Heart left ventricle (tissue), 13 donors: ENCODE results near the gene NR4A1.

Source experiments
- CTCF ChIP-seq, 12 donors: fragments of 200-600 bp; sonication (generic) in 4 of 12; IDR thresholded peaks; one replicate each; pipeline versions ENCODE4 v1.5.0 to v1.8.0; 2018 to 2022; ENCODE audit warnings: antibody characterized with exemption in 12 of 12, mild to moderate bottlenecking in 5 of 12
- POLR2A ChIP-seq, 2 donors: fragments of 450-650 bp; IDR thresholded peaks; one replicate each; pipeline ENCODE4 v1.6.1; 2017; ENCODE audit warnings: antibody characterized with exemption in 2 of 2, mild to moderate bottlenecking in 2 of 2, moderate library complexity in 2 of 2
- donor health status: ischemic (EF 13 %, LVEDD 7.1; RV severe dilation, severe dysfunction).
- donor health status: DM: no; HTN: yes; CAD: no.
- donor health status: DM: no; HTN: no; CAD: no.
- donor health status: ischemic (EF 25% LVEDD 6.9; RV normal size, moderate dysfunction).
- donor health status: ischemic (EF 25% LVEDD 5.7; RV mildly dilated, moderate dysfunction).
- donor health status: ischemic (EF 35%, LVEDD 5.7; RV mildly dilated, moderate dysfunction).
- donor health status: nonischemic (EF 11% LVEDD 7.7; RV severe dilation, severe dysfunction).
- donor health status: DM: yes; HTN: yes; CAD: no.
- donor health status: PGD.
- donor health status: ischemic (EF 29% LVEDD 5.4; RV normal size, mild dysfunction).
- donor health status: nonischemic (EF 23%, LVEDD 6.1; RV moderate dilation, normal function).

- no peak for TF ChIP-seq CTCF (IDR thresholded peaks at IDR 0.05)
- TF ChIP-seq POLR2A (IDR thresholded peaks at IDR 0.05): no peak
These were observed 8.6 kb downstream of the NR4A1 start for GRCh38 chr12:52059582-52060497.
